GM18517 (cell line): ENCODE measurements around the gene ARFGAP1.

Experiments
- ATAC-seq: cut with Tn5 transposase; IDR thresholded peaks from one replicate; pipeline ENCODE4 v1.9.1; 2021; ENCODE audit warnings: mild to moderate bottlenecking, moderate library complexity; ENCODE audit not compliant: unreplicated experiment

ARFGAP1 gene

GRCh38 chr20:63276956-63277355 lies 4.3 kb downstream of the ARFGAP1 start:
- no peak for ATAC-seq

GRCh38 chr20:63277466-63278272 lies 5.1 kb downstream of the ARFGAP1 start:
- no peak for ATAC-seq

GRCh38 chr20:63278661-63279060 lies 6.0 kb downstream of the ARFGAP1 start:
- no peak for ATAC-seq

GRCh38 chr20:63279931-63280330 lies 7.3 kb downstream of the ARFGAP1 start:
- no peak for ATAC-seq

GRCh38 chr20:63280371-63280770 lies 7.8 kb downstream of the ARFGAP1 start:
- ATAC-seq: no peak

GRCh38 chr20:63280929-63281545 lies 8.4 kb downstream of the ARFGAP1 start:
- no peak for ATAC-seq

- ATAC-seq: no peak
These were observed 9.4 kb downstream of the ARFGAP1 start for GRCh38 chr20:63281742-63282665.

GRCh38 chr20:63282946-63283345 lies 10.3 kb downstream of the ARFGAP1 start:
- no peak for ATAC-seq

GRCh38 chr20:63283397-63284082 lies 10.9 kb downstream of the ARFGAP1 start:
- no peak for ATAC-seq

DNA sequence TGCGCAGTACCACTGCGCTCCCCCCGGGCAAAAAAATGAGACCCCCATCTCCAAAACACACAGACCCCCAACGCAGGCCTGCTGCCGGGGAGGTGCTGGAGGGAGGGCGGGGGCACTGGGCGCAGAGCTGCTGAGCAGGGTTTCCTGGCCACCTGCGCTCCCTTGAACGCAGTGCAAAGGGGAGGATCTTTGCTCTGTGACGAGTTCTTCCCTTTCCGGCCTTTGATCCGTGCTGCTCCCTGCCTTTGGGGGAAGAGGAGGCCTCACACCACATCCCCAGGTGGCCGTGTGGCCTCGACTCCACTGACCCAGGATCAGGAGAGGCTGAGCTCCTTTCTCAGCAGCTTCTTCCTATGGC lies 11.4 kb downstream of the ARFGAP1 start:
- ATAC-seq: no peak

DNA sequence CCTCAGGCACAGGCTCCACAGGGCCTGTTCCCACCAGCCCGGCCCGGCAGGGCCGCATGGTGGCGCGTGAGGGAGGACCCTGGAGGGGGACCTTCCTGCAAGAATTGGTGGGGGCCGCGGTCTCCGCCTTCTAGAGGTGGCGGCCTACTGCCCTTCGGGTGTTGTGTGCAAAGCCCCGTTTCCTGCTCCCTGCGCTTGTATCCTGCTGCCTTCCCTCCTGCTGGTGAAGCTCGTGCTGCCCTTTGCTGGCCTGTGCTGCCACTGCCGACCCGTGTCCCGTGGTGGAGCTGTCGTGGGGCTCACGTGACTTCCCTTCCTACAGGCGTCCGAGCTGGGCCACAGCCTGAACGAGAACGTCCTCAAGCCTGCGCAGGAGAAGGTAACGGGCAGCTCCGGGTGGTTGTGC lies 11.9 kb downstream of the ARFGAP1 start:
- ATAC-seq: no peak

DNA sequence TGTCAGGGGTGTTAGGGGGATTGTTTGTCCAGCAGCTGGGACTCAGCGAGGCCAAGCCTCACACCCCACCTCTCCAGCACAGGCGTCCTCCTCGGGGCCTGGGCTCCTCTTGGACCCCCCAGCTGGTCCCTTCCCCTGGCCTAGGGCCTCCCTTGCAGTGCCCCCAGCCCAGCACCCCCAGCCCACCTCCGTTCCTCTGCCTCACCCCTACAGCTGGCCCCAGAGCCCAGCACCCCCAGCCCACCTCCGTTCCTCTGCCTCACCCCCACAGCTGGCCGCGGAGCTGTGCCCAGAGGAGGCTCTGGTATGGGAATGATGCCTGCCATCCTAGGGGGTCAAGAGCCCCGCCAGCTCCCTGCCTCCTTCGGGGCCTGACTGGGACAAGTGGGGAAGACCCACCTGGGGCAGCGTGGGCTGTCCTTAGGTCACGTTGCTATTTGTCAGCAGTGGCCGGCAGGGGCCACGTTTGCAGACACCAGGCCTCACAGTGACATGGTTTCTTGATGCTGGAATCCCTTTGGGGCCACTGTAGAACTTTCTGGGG lies 12.4 kb downstream of the ARFGAP1 start:
- ATAC-seq: no peak

GRCh38 chr20:63285636-63286615 lies 13.3 kb downstream of the ARFGAP1 start:
- ATAC-seq: no peak

GRCh38 chr20:63286781-63287696 lies 14.4 kb downstream of the ARFGAP1 start:
- ATAC-seq: no peak

- no peak for ATAC-seq
These were observed 15.3 kb downstream of the ARFGAP1 start for GRCh38 chr20:63287697-63288580.

DNA sequence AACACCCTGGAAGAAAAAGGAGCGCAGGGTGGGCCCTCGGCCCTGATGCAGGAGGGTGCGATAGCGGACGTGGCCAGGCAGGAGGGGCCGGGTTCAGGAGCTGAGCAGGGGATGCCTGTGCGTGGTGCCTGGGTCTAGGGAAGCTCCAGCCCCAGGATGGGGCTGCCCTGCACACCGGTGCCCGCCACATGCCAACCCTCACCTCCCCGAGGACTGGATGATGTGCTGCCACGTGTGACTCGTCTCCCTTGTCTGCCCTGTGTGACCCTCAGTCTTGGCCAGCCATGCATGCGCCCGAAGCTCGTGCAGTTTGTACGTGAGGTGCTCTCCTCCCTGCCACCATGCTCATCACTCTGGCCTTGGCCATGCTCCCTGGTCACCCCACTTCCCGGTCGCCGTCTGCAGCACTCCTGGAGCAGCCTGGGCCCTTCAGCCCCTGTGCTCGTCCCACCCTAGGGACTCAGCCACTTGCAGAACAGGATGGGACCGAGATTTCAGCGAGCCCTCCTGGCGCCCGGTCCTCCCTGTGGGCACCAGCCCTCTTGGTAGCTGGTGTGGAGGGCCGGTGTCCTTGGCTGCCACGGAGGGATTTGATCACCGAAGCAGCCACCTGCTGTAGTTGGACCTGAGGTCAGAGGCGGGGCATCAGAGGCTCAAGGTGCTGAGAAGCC lies 16.1 kb downstream of the ARFGAP1 start:
- no peak for ATAC-seq
